CD8-positive, alpha-beta memory T cell (primary cell): ENCODE data around the gene PRKG1. TPM values are rescaled to one million over a fixed set of nuclear protein-coding genes. Genes with fewer than 3 reads are reported as not detected.
"Not testable (repeated sequence)": the region's sequence is repeated elsewhere in the genome, so short reads cannot be mapped to it uniquely, and the experiment has no call there.

Experiments used
- CTCF ChIA-PET: fragments of 350-600 bp; sonication (Branson Sonifier 250); formaldehyde crosslinking; loops from one replicate; lab custom pipeline; 2021; ENCODE audit warnings: antibody characterized with exemption; lab: Charles Lee
- POLR2A ChIA-PET: fragments of 350-600 bp; sonication (Branson Sonifier 250); formaldehyde crosslinking; loops from one replicate; lab custom pipeline; 2021; ENCODE audit warnings: antibody characterized with exemption; lab: Charles Lee
- DNase-seq, 5 donors: peaks; one replicate each; pipeline versions ENCODE4 v3.0.0 to v3.0.0-alpha.2; 2020 to 2022; ENCODE audit warnings: mixed read lengths in 1 of 5
- H3K27ac ChIP-seq: one replicate; pipeline ENCODE4 v1.7.0; 2013; ENCODE audit warnings: low read depth, mild to moderate bottlenecking, low read length, moderate library complexity
- H3K27me3 ChIP-seq: 2 replicates; pipeline ENCODE4 v1.7.0; 2013; ENCODE audit warnings: low read length, mild to moderate bottlenecking; ENCODE audit not compliant: insufficient read depth, poor library complexity, severe bottlenecking
- H3K36me3 ChIP-seq: 2 replicates; pipeline ENCODE4 v1.7.0; 2013; ENCODE audit warnings: mild to moderate bottlenecking, low read length, moderate library complexity; ENCODE audit not compliant: insufficient read depth
- H3K4me1 ChIP-seq: 2 replicates; pipeline ENCODE4 v1.7.0; 2013; ENCODE audit warnings: mild to moderate bottlenecking, low read length, moderate library complexity; ENCODE audit not compliant: insufficient read depth
- H3K4me3 ChIP-seq: 2 replicates; pipeline ENCODE4 v1.7.0; 2013; ENCODE audit warnings: mild to moderate bottlenecking, low read length
- H3K9me3 ChIP-seq: 2 replicates; pipeline ENCODE4 v1.7.0; 2013; ENCODE audit warnings: mild to moderate bottlenecking, low read length
- H3K27ac Mint-ChIP-seq, 8 donors: one replicate each; pipeline ENCODE4 v1.8.0; 2020 to 2021; ENCODE audit warnings: mixed read lengths in 8 of 8, mild to moderate bottlenecking in 6 of 8, inconsistent platforms in 3 of 8, moderate library complexity in 3 of 8
- H3K27me3 Mint-ChIP-seq, 2 donors: one replicate each; pipeline ENCODE4 v1.8.0; 2020 to 2021; ENCODE audit warnings: mixed read lengths in 2 of 2, mild to moderate bottlenecking in 1 of 2, moderate library complexity in 1 of 2
- H3K36me3 Mint-ChIP-seq, 3 donors: one replicate each; pipeline ENCODE4 v1.8.0; 2020 to 2021; ENCODE audit warnings: mixed read lengths in 3 of 3, inconsistent platforms in 1 of 3, mild to moderate bottlenecking in 1 of 3
- H3K4me1 Mint-ChIP-seq, 3 donors: one replicate each; pipeline ENCODE4 v1.8.0; 2020 to 2021; ENCODE audit warnings: mixed read lengths in 3 of 3, inconsistent platforms in 1 of 3, mild to moderate bottlenecking in 1 of 3
- H3K4me3 Mint-ChIP-seq, 7 donors: one replicate each; pipeline ENCODE4 v1.8.0; 2020 to 2021; ENCODE audit warnings: mixed read lengths in 7 of 7, mild to moderate bottlenecking in 6 of 7, moderate library complexity in 4 of 7, inconsistent platforms in 2 of 7
- H3K9me3 Mint-ChIP-seq, 5 donors: one replicate each; pipeline ENCODE4 v1.8.0; 2020 to 2022; ENCODE audit warnings: mixed read lengths in 5 of 5, mild to moderate bottlenecking in 3 of 5, moderate library complexity in 2 of 5, inconsistent platforms in 1 of 5
- polyA plus RNA-seq: library from polyadenylated mRNA; unstranded; fragments of 300-500 nt; fragmentation: Illumina TruSeq; gene quantifications from one replicate; pipeline ENCODE4 v1.2.3, GENCODE V29; 2021
- total RNA-seq, 2 experiments: library from RNA; stranded (reverse); gene quantifications; one replicate each; pipeline ENCODE4 v1.2.3, GENCODE V29; 2021

PRKG1 gene
- total and polyA plus RNA-seq, 3 experiments from 2014 or later, result not detected

GRCh38 chr10:51188866-51189265 lies 114.6 kb downstream of the PRKG1 start:
- no peak overlapping the region for H3K4me3 ChIP-seq
- Mint-ChIP-seq H3K4me3 (no peak overlapping the region), H3K4me1 (no peaks in the 10 kb centered on the region), H3K9me3 (no peaks in the 10 kb centered on the region), H3K36me3 (no peaks in the 10 kb centered on the region), H3K27me3 (no peaks in the 10 kb centered on the region), H3K27ac (no peak overlapping the region)
- POLR2A ChIA-PET, result no interaction called here
- CTCF ChIA-PET, result no interaction called here
- no peaks in the 10 kb centered on the region for H3K36me3 ChIP-seq
- no peaks in the 10 kb centered on the region for H3K4me1 ChIP-seq
- no peak overlapping the region for H3K27ac ChIP-seq
- no peak for DNase-seq
- no peaks in the 10 kb centered on the region for H3K9me3 ChIP-seq
- no peaks in the 10 kb centered on the region for H3K27me3 ChIP-seq

GRCh38 chr10:51196508-51197175 lies 122.4 kb downstream of the PRKG1 start:
- Mint-ChIP-seq H3K36me3 (no peaks in the 10 kb centered on the region), H3K4me1 (no peaks in the 10 kb centered on the region), H3K27ac (no peak overlapping the region), H3K27me3 (no peaks in the 10 kb centered on the region), H3K4me3 (no peak overlapping the region), H3K9me3 (no peaks in the 10 kb centered on the region)
- H3K4me3 ChIP-seq, result no peak overlapping the region
- no peaks in the 10 kb centered on the region for H3K36me3 ChIP-seq
- H3K9me3 ChIP-seq, result no peaks in the 10 kb centered on the region
- no peak overlapping the region for H3K27ac ChIP-seq
- no peaks in the 10 kb centered on the region for H3K4me1 ChIP-seq
- DNase-seq, result no peak
- H3K27me3 ChIP-seq, result no peaks in the 10 kb centered on the region
- ChIA-PET POLR2A (no interaction called here), CTCF (no interaction called here)

GRCh38 chr10:51198170-51198569 lies 123.9 kb downstream of the PRKG1 start:
- H3K27me3 Mint-ChIP-seq, result no peaks in the 10 kb centered on the region
- H3K36me3 Mint-ChIP-seq, result no peaks in the 10 kb centered on the region
- H3K9me3 ChIP-seq, result no peaks in the 10 kb centered on the region
- H3K4me1 ChIP-seq, result no peaks in the 10 kb centered on the region
- no peak overlapping the region for H3K27ac Mint-ChIP-seq
- no peaks in the 10 kb centered on the region for H3K9me3 Mint-ChIP-seq
- H3K36me3 ChIP-seq, result no peaks in the 10 kb centered on the region
- H3K4me3 Mint-ChIP-seq, result no peak overlapping the region
- DNase-seq, result no peak
- no peaks in the 10 kb centered on the region for H3K27me3 ChIP-seq
- no peak overlapping the region for H3K27ac ChIP-seq
- POLR2A ChIA-PET, result no interaction called here
- CTCF ChIA-PET, result no interaction called here
- H3K4me3 ChIP-seq, result no peak overlapping the region
- no peaks in the 10 kb centered on the region for H3K4me1 Mint-ChIP-seq

- POLR2A ChIA-PET, result no interaction called here
- no peaks in the 10 kb centered on the region for H3K4me1 ChIP-seq
- Mint-ChIP-seq H3K4me3 (no peak overlapping the region), H3K36me3 (no peaks in the 10 kb centered on the region), H3K9me3 (no peaks in the 10 kb centered on the region), H3K27me3 (no peaks in the 10 kb centered on the region), H3K4me1 (no peaks in the 10 kb centered on the region), H3K27ac (no peak overlapping the region)
- no peaks in the 10 kb centered on the region for H3K27me3 ChIP-seq
- H3K27ac ChIP-seq, result no peak overlapping the region
- CTCF ChIA-PET, result no interaction called here
- H3K9me3 ChIP-seq, result no peaks in the 10 kb centered on the region
- DNase-seq, result no peak
- H3K36me3 ChIP-seq, result no peaks in the 10 kb centered on the region
- H3K4me3 ChIP-seq, result no peak overlapping the region
Measured at GRCh38 chr10:51201947-51202346, 127.7 kb downstream of the PRKG1 start.

- Histone ChIP-seq H3K4me3 (no peak overlapping the region), H3K4me1 (no peaks in the 10 kb centered on the region), H3K9me3 (no peaks in the 10 kb centered on the region), H3K27me3 (no peaks in the 10 kb centered on the region), H3K36me3 (no peaks in the 10 kb centered on the region), H3K27ac (no peak overlapping the region)
- ChIA-PET CTCF (no interaction called here), POLR2A (no interaction called here)
- Mint-ChIP-seq H3K27me3 (no peaks in the 10 kb centered on the region), H3K9me3 (no peaks in the 10 kb centered on the region), H3K36me3 (no peaks in the 10 kb centered on the region), H3K4me3 (no peak overlapping the region), H3K4me1 (no peaks in the 10 kb centered on the region), H3K27ac (no peak overlapping the region)
- DNase-seq, result no peak
Measured at GRCh38 chr10:51203359-51203758, 129.1 kb downstream of the PRKG1 start.

- H3K36me3 Mint-ChIP-seq, result no peaks in the 10 kb centered on the region
- Histone ChIP-seq H3K27me3 (no peaks in the 10 kb centered on the region), H3K4me3 (no peak overlapping the region), H3K27ac (no peak overlapping the region), H3K9me3 (no peaks in the 10 kb centered on the region), H3K36me3 (no peaks in the 10 kb centered on the region), H3K4me1 (no peaks in the 10 kb centered on the region)
- no peaks in the 10 kb centered on the region for H3K9me3 Mint-ChIP-seq
- POLR2A ChIA-PET, result no interaction called here
- no peak for DNase-seq
- no peak overlapping the region for H3K4me3 Mint-ChIP-seq
- H3K27ac Mint-ChIP-seq, result no peak overlapping the region
- CTCF ChIA-PET, result no interaction called here
- H3K27me3 Mint-ChIP-seq, result no peaks in the 10 kb centered on the region
- H3K4me1 Mint-ChIP-seq, result no peaks in the 10 kb centered on the region
Measured at GRCh38 chr10:51204066-51204465, 129.8 kb downstream of the PRKG1 start.

GRCh38 chr10:51204701-51205100 lies 130.4 kb downstream of the PRKG1 start:
- CTCF ChIA-PET, result no interaction called here
- POLR2A ChIA-PET, result no interaction called here
- H3K4me3 ChIP-seq, result no peak overlapping the region
- no peaks in the 10 kb centered on the region for H3K9me3 Mint-ChIP-seq
- no peaks in the 10 kb centered on the region for H3K27me3 ChIP-seq
- no peaks in the 10 kb centered on the region for H3K27me3 Mint-ChIP-seq
- H3K4me1 ChIP-seq, result no peaks in the 10 kb centered on the region
- no peak overlapping the region for H3K27ac Mint-ChIP-seq
- no peak for DNase-seq
- no peak overlapping the region for H3K27ac ChIP-seq
- H3K9me3 ChIP-seq, result no peaks in the 10 kb centered on the region
- no peaks in the 10 kb centered on the region for H3K36me3 ChIP-seq
- H3K36me3 Mint-ChIP-seq, result no peaks in the 10 kb centered on the region
- no peaks in the 10 kb centered on the region for H3K4me1 Mint-ChIP-seq
- H3K4me3 Mint-ChIP-seq, result no peak overlapping the region

GRCh38 chr10:51206500-51206899 lies 132.2 kb downstream of the PRKG1 start:
- no peak overlapping the region for H3K27ac Mint-ChIP-seq
- no peaks in the 10 kb centered on the region for H3K9me3 Mint-ChIP-seq
- ChIA-PET POLR2A (no interaction called here), CTCF (no interaction called here)
- no peaks in the 10 kb centered on the region for H3K9me3 ChIP-seq
- DNase-seq, result no peak
- no peaks in the 10 kb centered on the region for H3K4me1 ChIP-seq
- H3K4me1 Mint-ChIP-seq, result no peaks in the 10 kb centered on the region
- H3K4me3 ChIP-seq, result no peak overlapping the region
- no peaks in the 10 kb centered on the region for H3K27me3 ChIP-seq
- no peaks in the 10 kb centered on the region for H3K27me3 Mint-ChIP-seq
- H3K4me3 Mint-ChIP-seq, result no peak overlapping the region
- H3K27ac ChIP-seq, result no peak overlapping the region
- no peaks in the 10 kb centered on the region for H3K36me3 ChIP-seq
- no peaks in the 10 kb centered on the region for H3K36me3 Mint-ChIP-seq

- H3K4me1 ChIP-seq, H3K27me3 ChIP-seq, H3K36me3 Mint-ChIP-seq, H3K27ac ChIP-seq, H3K4me3 ChIP-seq, POLR2A ChIA-PET, H3K4me3 Mint-ChIP-seq, CTCF ChIA-PET, DNase-seq, H3K36me3 ChIP-seq, H3K9me3 ChIP-seq, H3K27me3 Mint-ChIP-seq, H3K27ac Mint-ChIP-seq, H3K9me3 Mint-ChIP-seq, H3K4me1 Mint-ChIP-seq: not testable (repeated sequence)
Measured at GRCh38 chr10:51212937-51213336, 138.7 kb downstream of the PRKG1 start.
